Stomach (tissue), 9 donors: ENCODE data around the gene HAND1. TPM values are rescaled to one million over a fixed set of nuclear protein-coding genes. Genes with fewer than 3 reads are reported as not detected.

ENCODE experiments used
- DNase-seq, 2 donors: peaks; one replicate each; pipeline versions ENCODE4 v3.0.0 to v3.0.0-alpha.2; 2013 to 2019
- H3K27ac ChIP-seq, 5 donors: fragments of 200-600 bp in 4 of 5; sonication (generic) in 4 of 5; one replicate each; pipeline ENCODE4 v1.5.1; 2013 to 2019; ENCODE audit warnings: mild to moderate bottlenecking in 1 of 5, moderate library complexity in 1 of 5
- H3K27me3 ChIP-seq, 3 donors: fragments of 200-600 bp; sonication (generic); one replicate each; pipeline ENCODE4 v1.5.1; 2017 to 2019; ENCODE audit warnings: mixed run types in 1 of 3
- H3K36me3 ChIP-seq, 4 donors: fragments of 200-600 bp; sonication (generic); 1 replicate in 3 of 4; 2 replicates in 1 of 4; pipeline ENCODE4 v1.5.1; 2016 to 2019
- H3K4me1 ChIP-seq, 4 donors: fragments of 200-600 bp; sonication (generic); one replicate each; pipeline ENCODE4 v1.5.1; 2016 to 2019
- H3K4me3 ChIP-seq, 4 donors: fragments of 200-600 bp; sonication (generic) in 3 of 4; one replicate each; pipeline ENCODE4 v1.5.1; 2016 to 2019; ENCODE audit warnings: mild to moderate bottlenecking in 1 of 4
- H3K9me3 ChIP-seq, 4 donors: fragments of 200-600 bp; sonication (generic); one replicate each; pipeline ENCODE4 v1.5.1; 2016 to 2019
- CTCF ChIP-seq, 7 experiments: fragments of 450-650 bp in 4 of 7; fragments of 200-600 bp in 3 of 7; sonication (generic) in 3 of 7; IDR thresholded peaks; one replicate each; pipeline ENCODE4 v1.5.1; 2016 to 2019; ENCODE audit warnings: antibody characterized with exemption in 7 of 7, control low read depth in 2 of 7, mild to moderate bottlenecking in 1 of 7
- EP300 ChIP-seq: sonication (generic); formaldehyde crosslinking; IDR thresholded peaks from one replicate; pipeline ENCODE4 v1.6.1; 2017; ENCODE audit warnings: antibody characterized with exemption
- POLR2A ChIP-seq, 4 donors: fragments of 450-650 bp; IDR thresholded peaks; one replicate each; pipeline ENCODE4 v1.6.1; 2016; ENCODE audit warnings: antibody characterized with exemption in 4 of 4, control low read depth in 2 of 4, mild to moderate bottlenecking in 1 of 4, moderate library complexity in 1 of 4
- POLR2AphosphoS5 ChIP-seq, 3 donors: sonication (generic); formaldehyde crosslinking; IDR thresholded peaks; one replicate each; pipeline ENCODE4 v1.6.1; 2016; ENCODE audit warnings: antibody characterized with exemption in 3 of 3
- WGBS, 5 donors: extraction: QIAGEN DNeasy Blood & Tissue Kit in 3 of 5; methylation state at CpG; one replicate each; pipeline versions ENCODE4 v1.1.5 to v1.1.7; 2013 to 2018; 5-methylcytosine and 5-hydroxymethylcytosine counted together
- intact Hi-C: fragments of 100-400 bp; cut with DNase I; formaldehyde crosslinking; loops from one replicate; pipeline ENCODE4 v1.15.1; 2023; ENCODE audit warnings: low total_unique reads
- polyA plus RNA-seq, 3 donors: library from polyadenylated mRNA; stranded (reverse); fragments of 200-250 nt; gene quantifications; one replicate each; pipeline ENCODE4 v1.2.3, GENCODE V29; 2013
- total RNA-seq, 5 donors: library from RNA; depleted of rRNA; stranded (reverse); fragments of >200 nt; gene quantifications; one replicate each; pipeline versions ENCODE4 v1.1.0 to v1.2.3, GENCODE V29; 2014 to 2016
- donor health status: healthy with polysubstance abuse.
- donor health status: Bipolar disorder and iron deficiency.
- donor health status: healthy.

HAND1 gene
- total and polyA plus RNA-seq, 8 donors, result 32.2 TPM; not detected in 7

DNA sequence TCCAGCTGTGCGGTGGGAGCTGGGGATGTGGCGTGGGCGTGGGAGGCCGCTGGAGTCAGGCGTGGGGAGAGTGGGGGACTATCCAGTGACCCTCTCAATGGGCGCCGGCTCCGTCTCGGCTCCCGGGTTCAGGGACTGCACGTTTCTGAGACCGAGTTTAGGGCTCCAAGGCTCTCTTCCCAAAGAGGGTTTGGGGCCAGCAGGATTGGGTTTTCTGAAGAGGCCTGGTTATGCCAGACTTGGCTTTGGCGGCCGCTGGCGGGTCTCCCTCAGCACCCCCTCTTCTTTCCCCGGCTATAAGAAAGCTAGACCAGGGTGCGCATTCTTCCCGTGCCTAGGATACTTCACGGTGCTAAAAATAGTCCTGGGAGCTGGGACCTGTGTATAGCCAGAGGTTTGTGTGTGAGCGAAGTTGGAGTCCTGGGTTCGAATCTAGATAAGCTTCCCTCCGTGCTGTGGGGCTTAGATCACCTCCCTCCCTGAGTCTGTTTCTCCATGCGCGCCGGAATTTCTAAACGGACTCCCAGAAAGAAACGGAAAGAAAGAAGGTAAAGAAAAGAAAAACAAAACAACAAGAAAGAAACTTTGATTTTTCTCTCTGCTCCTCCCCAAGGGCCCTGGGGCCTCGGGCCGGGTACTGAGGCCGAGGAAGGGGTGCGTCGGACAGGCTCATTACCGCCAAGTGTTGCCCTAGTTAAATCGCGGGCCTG lies 5.0 kb downstream of the HAND1 start:
- H3K36me3 ChIP-seq, result no peaks in the 10 kb centered on the region
- no peak overlapping the region for H3K4me3 ChIP-seq
- H3K4me1 ChIP-seq, result peaks cover 30 to 54% (median 45%) of the 10 kb centered on the region in 4 donors
- H3K27ac ChIP-seq, result no peak overlapping the region
- peak in 1 of 2 donors; percentile 21 for DNase-seq
- TF ChIP-seq EP300, result no peak
- no peak for TF ChIP-seq POLR2A (IDR thresholded peaks at IDR 0.05)
- TF ChIP-seq CTCF (IDR thresholded peaks at IDR 0.05), result no peak
- no peak for TF ChIP-seq POLR2AphosphoS5 (IDR thresholded peaks at IDR 0.05)
- intact Hi-C loops, result no loop called here
- peaks cover 53 to 100% (median 83%) of the 10 kb centered on the region in 3 donors for H3K27me3 ChIP-seq
- no peaks in the 10 kb centered on the region for H3K9me3 ChIP-seq
- 7 to 10% (median 8%) methylated on average over 35 of the region's 35 CpGs for WGBS, 5 donors

- DNase-seq, result no peak
- no peaks in the 10 kb centered on the region for H3K9me3 ChIP-seq
- no peak for TF ChIP-seq EP300
- no peak for TF ChIP-seq CTCF (IDR thresholded peaks at IDR 0.05)
- no peak for TF ChIP-seq POLR2A (IDR thresholded peaks at IDR 0.05)
- TF ChIP-seq POLR2AphosphoS5 (IDR thresholded peaks at IDR 0.05), result no peak
- H3K4me3 ChIP-seq, result no peak overlapping the region
- 12 to 27% (median 19%) methylated on average over 11 of the region's 11 CpGs for WGBS, 5 donors
- peaks cover 37 to 84% (median 65%) of the 10 kb centered on the region in 3 donors for H3K27me3 ChIP-seq
- no peak overlapping the region for H3K27ac ChIP-seq
- intact Hi-C loops, result no loop called here
- peaks cover 15 to 36% (median 27%) of the 10 kb centered on the region in 4 donors for H3K4me1 ChIP-seq
- no peaks in the 10 kb centered on the region for H3K36me3 ChIP-seq
Measured at GRCh38 chr5:154470947-154471870, 6.8 kb downstream of the HAND1 start.

- no peak for DNase-seq
- H3K36me3 ChIP-seq, result no peaks in the 10 kb centered on the region
- H3K9me3 ChIP-seq, result no peaks in the 10 kb centered on the region
- TF ChIP-seq POLR2A (IDR thresholded peaks at IDR 0.05) (no peak), EP300 (no peak), POLR2AphosphoS5 (IDR thresholded peaks at IDR 0.05) (no peak), CTCF (IDR thresholded peaks at IDR 0.05) (no peak)
- H3K4me3 ChIP-seq, result no peak overlapping the region
- peaks cover 8 to 25% (median 17%) of the 10 kb centered on the region in 4 donors for H3K4me1 ChIP-seq
- 28 to 50% (median 36%) methylated on average over 2 of the region's 2 CpGs for WGBS, 5 donors
- H3K27me3 ChIP-seq, result peaks cover 26 to 73% (median 55%) of the 10 kb centered on the region in 3 donors
- intact Hi-C loops, result no loop called here
- no peak overlapping the region for H3K27ac ChIP-seq
Measured at GRCh38 chr5:154470137-154470536, 7.9 kb downstream of the HAND1 start.

DNA sequence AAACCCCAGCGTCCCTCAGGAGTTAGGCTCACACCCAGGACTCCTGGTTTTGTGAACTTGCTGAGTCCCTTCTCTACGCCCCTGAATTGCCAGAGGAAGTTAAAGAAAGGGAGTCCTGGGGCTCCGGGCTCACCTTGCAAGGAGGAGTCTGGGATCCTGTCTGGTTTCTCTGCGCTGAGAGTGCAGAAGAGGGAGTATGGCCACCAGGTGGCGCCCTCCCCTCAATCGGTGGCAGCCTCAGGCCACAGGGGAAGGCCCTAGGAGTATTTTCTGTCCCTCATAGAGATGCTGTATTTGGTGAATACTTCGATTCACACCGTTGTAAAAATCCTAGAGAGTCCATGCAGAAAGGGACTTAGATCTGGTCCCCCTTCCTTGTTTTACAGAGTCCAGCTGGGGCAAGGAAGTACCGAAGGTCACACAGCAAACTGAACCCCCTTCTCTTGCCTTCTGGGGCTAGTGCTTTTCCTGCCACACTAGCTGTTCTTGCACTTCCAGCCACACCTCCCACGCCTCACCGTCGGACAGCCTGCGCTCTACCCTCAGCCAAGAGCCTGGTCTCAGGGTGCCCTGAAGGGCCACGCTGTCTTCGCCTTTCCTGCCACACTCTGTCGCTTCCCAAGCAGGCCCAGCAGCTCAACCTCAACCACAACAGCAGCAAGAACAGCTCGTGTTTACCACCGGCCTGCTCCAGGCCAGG lies 10.2 kb downstream of the HAND1 start:
- peaks cover 0 to 10% (median 2%) of the 10 kb centered on the region in 4 donors for H3K36me3 ChIP-seq
- H3K9me3 ChIP-seq, result no peaks in the 10 kb centered on the region
- DNase-seq, result peak; percentile 80 to 91
- intact Hi-C loops, result loop anchor here (10.0 kb wide), 1 partner anchor 137 kb away; no protein-coding TSS in a partner anchor
- H3K27ac ChIP-seq, result no peak overlapping the region
- TF ChIP-seq CTCF (IDR thresholded peaks at IDR 0.05) (peak in 5 of 7 experiments; percentile 59 to 87 (median 87)), POLR2A (IDR thresholded peaks at IDR 0.05) (no peak), EP300 (no peak), POLR2AphosphoS5 (IDR thresholded peaks at IDR 0.05) (no peak)
- peaks cover 13 to 50% (median 31%) of the 10 kb centered on the region in 3 donors for H3K27me3 ChIP-seq
- 36 to 45% (median 38%) methylated on average over 16 to 18 of the region's 18 CpGs for WGBS, 5 donors
- H3K4me1 ChIP-seq, result peaks cover 0 to 2% (median under 1%) of the 10 kb centered on the region in 4 donors
- no peak overlapping the region for H3K4me3 ChIP-seq
